Heart left ventricle (tissue), 13 donors: ENCODE data around the gene SS18.
"Not testable (repeated sequence)": the region's sequence is repeated elsewhere in the genome, so short reads cannot be mapped to it uniquely, and the experiment has no call there.

ENCODE experiments used
- POLR2A ChIP-seq, 2 donors: fragments of 450-650 bp; IDR thresholded peaks; one replicate each; pipeline ENCODE4 v1.6.1; 2017; ENCODE audit warnings: antibody characterized with exemption in 2 of 2, mild to moderate bottlenecking in 2 of 2, moderate library complexity in 2 of 2
- TF ChIP-seq, protein P1 (sequence below), 12 donors: fragments of 200-600 bp; sonication (generic) in 4 of 12; IDR thresholded peaks; one replicate each; pipeline versions ENCODE4 v1.5.0 to v1.8.0; 2018 to 2022; ENCODE audit warnings: antibody characterized with exemption in 12 of 12, mild to moderate bottlenecking in 5 of 12
- donor health status: ischemic (EF 13 %, LVEDD 7.1; RV severe dilation, severe dysfunction).
- donor health status: DM: no; HTN: yes; CAD: no.
- donor health status: DM: no; HTN: no; CAD: no.
- donor health status: ischemic (EF 25% LVEDD 6.9; RV normal size, moderate dysfunction).
- donor health status: ischemic (EF 25% LVEDD 5.7; RV mildly dilated, moderate dysfunction).
- donor health status: ischemic (EF 35%, LVEDD 5.7; RV mildly dilated, moderate dysfunction).
- donor health status: nonischemic (EF 11% LVEDD 7.7; RV severe dilation, severe dysfunction).
- donor health status: DM: yes; HTN: yes; CAD: no.
- donor health status: PGD.
- donor health status: ischemic (EF 29% LVEDD 5.4; RV normal size, mild dysfunction).
- donor health status: nonischemic (EF 23%, LVEDD 6.1; RV moderate dilation, normal function).

DNA sequence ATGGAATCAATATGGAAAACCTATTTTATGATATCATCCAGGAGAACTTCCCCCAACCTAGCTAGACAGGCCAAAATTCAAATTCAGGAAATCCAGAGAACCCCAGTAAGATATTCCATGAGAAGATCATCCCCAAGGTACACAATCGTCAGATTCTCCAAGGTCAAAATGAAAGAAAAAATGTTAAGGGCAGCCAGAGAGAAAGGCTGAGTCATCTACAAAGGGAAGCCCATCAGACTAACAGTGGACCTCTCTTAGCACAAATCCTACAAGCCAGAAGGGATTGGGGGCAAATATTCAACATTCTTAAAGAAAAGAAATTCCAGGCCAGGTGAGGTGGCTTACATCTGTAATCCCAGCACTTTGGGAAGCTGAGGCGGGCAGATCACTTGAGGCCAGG lies 31.6 kb upstream of the SS18 start:
- TF ChIP-seq, protein P1, sequence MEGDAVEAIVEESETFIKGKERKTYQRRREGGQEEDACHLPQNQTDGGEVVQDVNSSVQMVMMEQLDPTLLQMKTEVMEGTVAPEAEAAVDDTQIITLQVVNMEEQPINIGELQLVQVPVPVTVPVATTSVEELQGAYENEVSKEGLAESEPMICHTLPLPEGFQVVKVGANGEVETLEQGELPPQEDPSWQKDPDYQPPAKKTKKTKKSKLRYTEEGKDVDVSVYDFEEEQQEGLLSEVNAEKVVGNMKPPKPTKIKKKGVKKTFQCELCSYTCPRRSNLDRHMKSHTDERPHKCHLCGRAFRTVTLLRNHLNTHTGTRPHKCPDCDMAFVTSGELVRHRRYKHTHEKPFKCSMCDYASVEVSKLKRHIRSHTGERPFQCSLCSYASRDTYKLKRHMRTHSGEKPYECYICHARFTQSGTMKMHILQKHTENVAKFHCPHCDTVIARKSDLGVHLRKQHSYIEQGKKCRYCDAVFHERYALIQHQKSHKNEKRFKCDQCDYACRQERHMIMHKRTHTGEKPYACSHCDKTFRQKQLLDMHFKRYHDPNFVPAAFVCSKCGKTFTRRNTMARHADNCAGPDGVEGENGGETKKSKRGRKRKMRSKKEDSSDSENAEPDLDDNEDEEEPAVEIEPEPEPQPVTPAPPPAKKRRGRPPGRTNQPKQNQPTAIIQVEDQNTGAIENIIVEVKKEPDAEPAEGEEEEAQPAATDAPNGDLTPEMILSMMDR (IDR thresholded peaks at IDR 0.05), result not testable (repeated sequence)
- not testable (repeated sequence) for TF ChIP-seq POLR2A (IDR thresholded peaks at IDR 0.05)
